GM21360 (cell line): ENCODE results near the gene LRP6.
"Not testable (repeated sequence)": the region's sequence is repeated elsewhere in the genome, so short reads cannot be mapped to it uniquely, and the experiment has no call there.

Source experiments
- ATAC-seq: cut with Tn5 transposase; IDR thresholded peaks from one replicate; pipeline ENCODE4 v1.9.1; 2021; ENCODE audit warnings: mild to moderate bottlenecking, moderate library complexity; ENCODE audit not compliant: unreplicated experiment

The LRP6 gene

DNA sequence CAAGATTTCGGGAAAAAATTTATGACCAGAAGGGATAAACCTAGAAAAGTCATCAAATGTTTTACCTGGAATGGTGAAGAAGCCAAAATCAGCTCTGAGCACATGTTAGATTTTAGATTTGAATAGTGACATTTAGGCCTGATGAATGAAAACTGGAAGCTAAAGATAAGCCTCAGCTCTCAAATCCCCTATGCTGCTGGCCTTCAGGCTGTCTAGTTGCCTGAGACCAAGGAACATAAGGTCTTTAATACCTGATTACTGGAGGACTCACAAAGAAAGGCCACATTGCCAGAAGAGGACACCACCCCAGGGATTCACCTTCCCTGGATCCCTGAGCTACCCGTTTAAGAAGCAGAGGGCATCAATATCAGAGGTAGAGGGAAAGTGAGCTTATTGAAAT, 139.5 kb downstream of the LRP6 start:
- ATAC-seq: no peak

DNA sequence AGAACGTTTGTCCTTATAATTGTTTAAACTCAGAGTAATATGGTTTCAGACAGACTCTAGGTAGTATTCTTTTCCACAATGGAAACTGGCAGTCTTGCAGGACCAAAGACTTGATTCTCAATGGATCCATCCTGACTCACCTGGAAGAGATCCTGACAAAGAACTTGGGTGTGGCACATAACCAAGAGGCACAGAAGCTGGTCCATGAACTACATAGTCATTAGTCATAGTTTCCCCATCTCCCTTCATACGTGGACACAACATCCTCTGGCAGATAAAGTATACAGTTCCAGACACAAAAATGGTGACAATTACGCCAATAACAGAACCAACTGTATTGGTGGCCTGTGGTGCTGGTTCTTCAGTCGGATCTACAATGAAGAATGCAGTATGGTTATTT, 140.3 kb downstream of the LRP6 start:
- no peak for ATAC-seq

DNA sequence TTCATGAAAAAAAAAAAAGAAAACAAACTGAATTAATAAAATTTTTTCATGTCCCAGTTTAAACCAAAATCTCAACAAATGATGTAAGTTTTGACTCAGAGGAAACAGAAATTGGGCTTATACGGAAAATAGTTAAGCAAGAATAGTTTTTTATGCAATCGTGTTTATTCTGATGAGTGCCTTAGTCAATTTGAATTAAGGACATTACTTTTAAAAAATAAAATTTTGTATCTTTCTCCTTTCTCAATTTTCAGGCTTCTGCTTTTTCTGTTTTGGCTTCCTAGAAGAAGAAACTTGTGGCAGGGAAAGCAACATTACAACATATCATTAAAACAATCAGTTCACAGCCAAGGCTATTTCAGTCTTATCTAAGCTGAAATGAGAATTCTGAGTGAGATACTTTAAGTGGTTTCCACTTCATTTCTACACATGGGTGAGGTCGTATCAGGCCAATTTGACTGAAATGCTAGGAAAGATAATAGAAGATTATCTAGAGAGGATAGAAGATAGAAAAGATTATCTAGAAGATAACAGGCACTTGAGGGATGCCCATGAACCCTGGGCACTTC, 143.7 kb downstream of the LRP6 start:
- no peak for ATAC-seq

DNA sequence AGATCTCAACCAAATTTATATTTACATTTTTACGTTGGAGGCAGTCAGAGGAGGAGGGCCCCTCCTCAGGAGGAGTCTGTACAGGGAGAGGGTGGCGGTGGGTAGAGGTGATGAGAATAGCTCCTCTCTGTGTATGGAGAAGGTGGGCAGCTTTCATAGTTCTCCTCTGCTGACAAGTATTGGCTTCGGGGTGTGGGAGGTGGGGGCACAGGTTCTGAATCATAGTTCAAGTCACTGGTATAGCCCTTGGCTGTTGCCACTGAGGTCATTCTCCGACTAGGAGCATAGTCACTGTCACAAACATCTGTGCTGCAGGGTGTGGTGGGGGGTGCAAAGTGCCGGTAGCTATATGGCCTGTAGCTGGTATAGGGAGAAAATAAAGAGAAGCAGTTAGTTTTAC, 145.8 kb downstream of the LRP6 start:
- no peak for ATAC-seq

DNA sequence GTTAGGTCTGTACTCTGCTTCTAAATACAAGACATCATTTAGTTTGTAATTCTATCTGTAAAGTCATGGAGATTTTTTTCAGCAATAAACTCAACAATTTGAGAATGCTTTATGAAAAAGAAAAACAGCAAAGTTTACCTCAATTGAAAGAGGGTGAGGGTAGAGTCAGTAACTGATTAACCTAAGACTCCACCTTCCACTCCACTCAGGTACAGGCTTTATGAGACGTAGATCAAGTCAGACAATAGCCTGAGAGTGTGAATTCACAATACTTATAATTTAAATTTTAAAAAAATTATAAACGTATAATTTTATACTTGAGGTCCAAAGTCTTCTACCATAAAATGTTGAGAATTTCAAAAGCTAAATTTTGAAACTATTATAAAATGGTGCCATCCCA, 150.2 kb downstream of the LRP6 start:
- ATAC-seq: no peak

DNA sequence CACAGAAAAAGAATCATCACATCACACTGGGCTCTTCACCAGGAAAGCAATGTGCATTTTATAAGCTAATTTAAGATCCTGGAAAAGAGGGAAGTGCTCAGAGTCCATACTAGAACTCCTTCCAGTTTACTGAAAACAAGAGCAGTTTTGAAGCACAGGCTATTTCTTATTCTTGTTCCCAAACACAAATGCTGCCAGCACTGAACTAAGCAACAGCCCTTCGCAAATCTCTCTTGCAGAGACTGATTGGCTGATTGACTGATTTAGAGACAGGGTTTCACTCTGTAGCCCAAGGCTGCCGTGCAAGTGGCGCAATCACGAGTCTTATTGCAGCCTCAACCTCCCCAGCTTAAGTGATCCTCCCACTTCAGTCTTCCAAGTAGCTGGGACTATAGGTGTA, 151.3 kb downstream of the LRP6 start:
- no peak for ATAC-seq

DNA sequence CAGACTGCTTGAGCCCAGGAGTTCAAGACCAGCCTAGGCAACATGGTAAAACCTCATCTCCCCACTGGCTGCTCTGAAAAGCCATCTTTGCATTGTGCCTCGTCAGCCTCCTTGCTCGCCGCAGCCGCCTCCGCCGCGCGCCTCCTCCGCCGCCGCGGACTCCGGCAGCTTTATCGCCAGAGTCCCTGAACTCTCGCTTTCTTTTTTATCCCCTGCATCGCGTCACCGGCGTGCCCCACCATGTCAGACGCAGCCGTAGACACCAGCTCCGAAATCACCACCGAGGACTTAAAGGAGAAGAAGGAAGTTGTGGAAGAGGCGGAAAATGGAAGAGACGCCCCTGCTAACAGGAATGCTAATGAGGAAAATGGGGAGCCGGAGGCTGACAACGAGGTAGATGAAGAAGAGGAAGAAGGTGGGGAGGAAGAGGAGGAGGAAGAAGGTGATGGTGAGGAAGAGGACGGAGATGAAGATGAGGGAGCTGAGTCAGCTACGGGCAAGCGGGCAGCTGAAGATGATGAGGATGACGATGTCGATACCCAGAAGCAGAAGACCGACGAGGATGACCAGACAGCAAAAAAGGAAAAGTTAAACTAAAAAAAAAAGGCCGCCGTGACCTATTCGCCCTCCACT, 155.8 kb downstream of the LRP6 start:
- ATAC-seq: not testable (repeated sequence)

DNA sequence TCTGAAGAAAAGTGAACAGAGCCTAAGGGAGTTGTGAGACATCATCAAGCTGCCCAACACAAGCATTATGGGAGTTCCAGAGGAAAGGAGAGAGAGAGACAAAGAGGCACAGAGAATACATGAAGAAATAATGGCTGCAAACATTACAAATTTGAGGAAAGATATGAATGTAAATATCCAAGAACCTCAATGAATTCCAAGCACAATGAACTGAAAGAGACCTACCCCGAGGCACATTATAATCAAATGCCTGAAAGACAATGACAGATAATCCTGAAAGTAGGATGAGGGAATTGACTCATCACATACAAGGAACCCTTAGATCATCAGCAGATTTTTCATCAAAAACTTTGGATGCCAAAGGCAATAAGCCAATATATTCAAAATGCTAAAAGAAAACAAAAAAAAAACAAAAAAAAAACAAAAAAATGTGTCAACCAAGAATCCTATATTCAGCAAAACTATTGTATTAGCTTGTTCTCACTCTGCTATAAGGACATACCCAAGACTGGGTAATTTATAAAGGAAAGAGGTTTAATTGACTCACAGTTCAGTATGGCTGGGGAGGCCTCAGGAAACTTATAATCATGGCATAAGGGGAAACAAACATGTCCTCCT, 158.3 kb downstream of the LRP6 start:
- no peak for ATAC-seq

DNA sequence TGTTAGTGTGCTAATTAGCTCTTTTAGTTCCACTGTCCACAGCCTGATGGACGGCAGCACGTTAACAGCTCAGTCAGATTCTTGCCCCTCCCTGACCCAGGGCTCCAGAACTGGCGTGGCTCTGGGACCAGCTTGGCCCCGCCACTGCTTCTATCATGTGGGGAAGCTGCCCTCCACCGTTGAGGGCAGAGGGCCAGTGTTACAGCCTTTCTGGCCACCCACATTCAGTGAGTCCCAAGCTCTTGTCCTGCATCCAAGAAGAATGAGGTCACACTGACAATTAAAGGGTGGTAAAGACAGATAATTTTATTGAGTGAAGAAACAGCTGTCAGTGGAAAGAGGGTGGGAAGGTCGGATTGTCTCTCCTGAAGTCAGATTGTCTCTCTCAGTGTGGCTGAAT, 159.2 kb downstream of the LRP6 start:
- ATAC-seq: no peak

DNA sequence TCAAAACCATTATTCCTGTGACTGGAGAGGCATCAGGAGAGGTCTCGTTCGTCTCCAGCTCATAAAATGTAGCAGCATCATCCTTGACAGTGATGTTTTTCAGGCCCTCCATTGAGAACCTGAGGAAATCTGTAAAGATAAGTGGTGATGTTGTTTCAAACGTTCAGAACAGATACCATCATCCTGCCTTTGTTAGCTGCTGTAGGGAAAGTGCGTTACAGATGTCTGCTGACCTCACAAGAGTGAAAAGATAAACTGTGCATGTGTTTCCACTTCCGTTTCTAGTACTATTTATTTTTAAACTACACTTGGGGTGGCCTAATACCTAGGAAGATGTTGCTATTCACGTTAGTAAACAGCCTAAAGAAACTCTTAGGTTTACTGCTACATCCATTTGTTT, 167.7 kb downstream of the LRP6 start:
- no peak for ATAC-seq

DNA sequence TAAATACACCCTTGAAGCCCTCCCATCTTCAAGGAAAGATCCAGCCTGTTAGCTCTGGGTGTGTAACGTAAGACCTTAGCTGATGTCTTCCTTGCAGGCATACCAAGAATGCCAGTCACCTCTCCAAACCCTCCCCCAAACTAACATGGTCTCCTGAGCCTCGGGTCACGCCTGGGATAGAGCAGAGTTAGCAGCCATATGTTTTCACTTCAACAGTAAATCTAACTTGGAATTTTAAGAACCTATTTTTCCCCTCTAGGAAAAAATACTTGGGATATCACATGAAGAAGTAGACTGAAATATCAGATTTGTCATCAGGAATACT, 168.2 kb downstream of the LRP6 start:
- no peak for ATAC-seq

DNA sequence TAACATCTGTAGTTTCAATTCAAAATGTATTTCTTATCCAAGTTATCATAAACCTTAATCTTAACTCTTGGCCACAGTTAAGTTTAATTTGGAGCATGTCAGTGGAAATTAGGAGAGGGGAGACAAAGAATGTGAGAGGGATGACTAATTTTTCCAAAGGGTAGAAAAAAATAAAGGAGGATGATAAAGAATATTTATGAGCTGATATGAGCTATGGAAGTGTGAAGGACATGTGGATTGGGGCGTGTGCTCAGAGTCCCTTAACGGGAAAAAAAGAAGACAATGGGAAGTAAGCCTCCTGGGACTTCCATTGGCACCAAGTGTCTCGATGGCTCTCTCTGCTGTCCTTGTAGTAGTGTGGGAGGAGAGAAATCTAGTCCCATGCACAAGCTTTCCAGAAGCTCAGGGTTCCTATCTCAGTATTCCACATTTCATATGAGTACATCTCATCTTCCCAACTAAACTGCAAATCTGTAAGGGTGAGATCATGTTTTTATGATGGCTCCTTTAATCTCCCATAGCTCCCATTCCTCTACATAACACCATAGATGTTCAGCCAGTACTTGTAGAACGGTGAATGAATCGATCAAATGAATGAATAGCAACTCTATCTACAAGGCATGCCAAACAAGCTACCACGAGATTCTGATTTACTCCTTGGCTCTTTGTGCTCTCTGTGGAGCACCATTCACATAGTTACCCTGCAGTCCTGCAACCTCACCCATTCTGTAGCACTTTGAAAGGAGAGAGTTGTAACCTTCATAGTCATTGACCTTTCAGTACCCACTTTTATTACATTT, 168.8 kb downstream of the LRP6 start:
- ATAC-seq: no peak

DNA sequence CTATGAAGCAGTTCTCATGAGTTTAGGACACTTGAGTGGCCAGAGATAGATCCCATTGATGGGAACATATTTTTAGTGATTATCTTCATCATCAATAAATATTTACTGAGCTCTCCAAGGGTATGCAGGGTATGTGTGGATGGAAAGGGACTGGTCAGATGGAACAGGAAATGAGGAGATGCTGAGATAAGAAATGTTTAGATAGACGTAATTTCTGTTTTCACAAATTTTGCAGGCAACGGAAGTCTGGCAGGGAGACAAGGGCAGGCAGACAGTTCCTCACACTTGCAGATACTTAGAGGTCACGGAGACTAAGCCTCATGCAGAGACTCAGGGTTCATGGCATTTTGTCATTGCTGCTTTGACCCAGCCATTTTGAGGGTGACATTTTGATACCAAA, 171.8 kb downstream of the LRP6 start:
- no peak for ATAC-seq

DNA sequence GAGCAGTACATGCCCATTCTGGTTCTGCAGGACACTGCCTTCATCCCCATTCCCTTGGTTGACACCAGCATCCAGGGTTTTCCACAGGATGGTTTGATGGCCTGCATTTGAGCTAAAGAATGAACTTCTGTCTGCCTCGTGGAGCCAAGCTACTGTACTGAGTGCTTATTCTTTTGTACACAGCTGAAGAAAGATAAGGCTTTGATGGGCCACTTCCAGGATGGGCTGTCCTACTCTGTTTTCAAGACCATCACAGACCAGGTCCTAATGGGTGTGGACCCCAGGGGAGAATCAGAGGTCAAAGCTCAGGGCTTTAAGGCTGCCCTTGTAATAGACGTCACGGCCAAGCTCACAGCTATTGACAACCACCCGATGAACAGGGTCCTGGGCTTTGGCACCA, 172.4 kb downstream of the LRP6 start:
- no peak for ATAC-seq

DNA sequence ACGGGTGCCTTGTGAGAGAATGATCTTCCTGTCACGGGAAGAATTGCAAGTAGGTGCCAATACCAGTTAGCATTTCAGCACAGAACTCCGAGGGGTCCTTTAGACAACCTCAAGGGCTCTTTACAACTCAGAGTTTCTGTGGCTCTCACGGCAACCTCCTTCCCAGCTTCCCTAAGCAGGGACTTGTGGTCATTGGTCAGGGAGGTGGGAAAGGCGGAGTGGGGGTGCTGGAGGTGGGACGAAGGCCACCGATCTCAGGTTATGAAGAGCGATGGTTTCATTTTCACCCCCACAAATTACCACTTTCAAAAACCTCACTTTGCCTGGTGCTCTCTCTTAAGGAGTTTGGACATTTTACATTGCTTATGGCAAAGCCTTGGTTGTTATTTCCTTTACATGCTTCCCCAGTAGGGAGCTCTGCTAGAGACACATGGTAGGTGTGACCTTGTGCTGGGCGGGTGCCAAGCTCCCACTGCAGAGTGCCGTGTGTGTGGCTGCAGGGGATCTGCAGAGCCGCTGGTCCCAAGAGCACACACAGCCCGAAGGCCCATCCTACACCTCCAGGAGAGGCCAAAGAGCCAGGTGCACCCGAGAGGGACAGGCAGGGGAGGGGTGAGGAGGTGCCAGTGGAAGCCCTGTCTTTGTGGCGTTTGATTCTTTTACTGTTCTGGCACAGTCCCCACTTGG, 174.7 kb downstream of the LRP6 start:
- ATAC-seq: no peak

DNA sequence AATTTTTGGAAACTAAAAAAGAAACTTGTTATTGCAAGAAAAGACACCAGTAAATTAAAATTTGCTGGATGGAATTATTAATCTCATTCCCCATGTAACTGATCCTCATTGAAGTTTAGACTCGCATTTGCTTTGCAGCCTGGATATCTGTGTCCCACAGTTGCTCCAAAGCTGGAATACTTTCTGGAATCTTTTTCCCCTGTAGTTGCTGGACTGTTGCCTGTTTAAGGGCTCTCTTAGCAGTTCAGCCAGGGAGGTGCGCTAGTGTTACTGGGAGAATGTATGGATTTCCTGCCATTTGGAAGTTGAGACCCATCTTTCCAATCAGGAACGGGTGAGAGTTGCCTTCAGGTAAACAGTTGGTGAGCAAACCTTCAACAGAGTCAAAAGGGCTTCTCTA, 175.8 kb downstream of the LRP6 start:
- no peak for ATAC-seq

DNA sequence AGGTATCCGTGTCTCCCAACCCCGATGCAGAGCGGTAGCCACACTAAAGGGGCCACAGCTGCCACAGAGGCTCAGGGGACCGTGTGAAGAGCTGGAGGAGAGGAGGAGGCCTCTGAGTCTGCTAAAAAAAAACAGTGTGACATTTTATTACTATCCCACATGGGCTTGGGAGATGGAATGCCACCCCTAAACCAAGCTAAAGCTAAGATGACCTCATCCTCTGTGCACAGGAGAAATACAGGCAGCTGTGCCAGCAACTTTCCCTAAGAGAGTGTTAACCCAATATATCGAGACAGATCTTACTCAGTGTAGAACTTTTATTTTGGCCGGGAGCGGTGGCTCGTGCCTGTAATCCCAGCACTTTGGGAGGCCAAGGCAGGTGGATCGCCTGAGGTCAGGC, 178.1 kb downstream of the LRP6 start:
- no peak for ATAC-seq

DNA sequence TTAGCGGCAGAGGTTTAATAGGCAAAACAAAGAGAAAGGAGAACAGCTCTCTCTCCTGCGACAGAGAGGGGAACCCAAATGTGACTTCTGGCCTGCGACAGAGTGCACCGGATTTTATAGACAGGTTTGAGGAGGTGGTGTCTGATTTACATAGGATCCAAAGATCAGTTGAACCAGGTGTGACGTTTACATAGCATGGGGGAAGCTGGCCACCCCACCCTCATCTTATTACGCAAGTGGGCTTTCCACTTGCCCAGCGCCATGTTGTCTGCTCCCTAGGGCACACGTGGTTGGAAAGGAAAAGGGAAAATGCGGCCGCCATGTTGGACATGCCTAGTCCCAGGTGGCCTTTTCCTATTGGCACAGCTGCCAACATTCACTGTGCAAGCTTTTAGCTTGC, 178.7 kb downstream of the LRP6 start:
- ATAC-seq: no peak

DNA sequence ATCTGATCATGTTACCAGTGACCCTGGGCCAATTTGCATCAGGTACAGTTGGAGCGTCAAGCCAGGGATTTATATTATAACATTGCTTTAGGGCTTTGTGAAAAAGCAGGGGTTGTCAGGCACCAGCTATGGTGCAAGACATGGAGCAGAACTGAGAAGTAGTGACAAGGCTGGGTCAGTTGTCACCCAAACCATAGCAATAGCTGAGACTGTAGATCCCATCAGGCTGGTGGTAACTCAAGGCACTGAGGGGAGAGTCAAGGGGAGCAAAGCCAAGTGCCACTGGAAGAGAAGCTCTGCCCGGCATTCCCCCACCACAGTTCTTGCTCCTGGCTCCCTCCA, 179.2 kb downstream of the LRP6 start:
- ATAC-seq: no peak

DNA sequence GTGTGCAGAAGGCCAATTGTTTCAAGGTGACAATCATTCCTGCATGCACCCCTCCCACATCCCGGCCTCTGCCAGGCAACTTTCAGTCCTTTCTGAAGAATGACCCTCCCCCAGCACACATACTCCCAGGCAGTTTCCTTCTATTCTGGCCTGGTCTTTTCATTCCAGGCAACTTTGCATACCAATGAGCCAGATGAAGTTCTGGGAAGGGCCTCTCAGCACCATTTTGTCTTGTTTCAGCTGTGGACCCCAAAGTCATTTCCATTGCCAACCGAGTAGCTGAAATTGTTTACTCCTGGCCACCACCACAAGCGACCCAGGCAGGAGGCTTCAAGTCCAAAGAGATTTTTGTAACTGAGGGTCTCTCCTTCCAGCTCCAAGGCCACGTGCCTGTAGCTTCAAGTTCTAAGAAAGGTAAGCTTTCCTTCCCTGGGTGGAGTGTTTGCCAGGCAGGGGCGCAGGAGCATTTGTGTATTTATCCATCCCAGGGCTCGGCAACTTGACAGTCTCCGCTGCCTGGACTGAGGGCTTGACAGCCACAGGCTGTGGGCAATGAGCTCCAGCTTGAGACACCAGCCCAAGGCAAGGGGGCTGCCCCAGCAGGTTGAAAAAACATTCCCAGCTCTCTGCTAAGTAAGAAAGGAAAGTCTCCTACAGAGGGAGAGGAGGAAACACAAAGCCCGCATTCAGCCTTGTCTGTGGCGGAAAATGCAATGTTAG, 179.7 kb downstream of the LRP6 start:
- ATAC-seq: no peak

DNA sequence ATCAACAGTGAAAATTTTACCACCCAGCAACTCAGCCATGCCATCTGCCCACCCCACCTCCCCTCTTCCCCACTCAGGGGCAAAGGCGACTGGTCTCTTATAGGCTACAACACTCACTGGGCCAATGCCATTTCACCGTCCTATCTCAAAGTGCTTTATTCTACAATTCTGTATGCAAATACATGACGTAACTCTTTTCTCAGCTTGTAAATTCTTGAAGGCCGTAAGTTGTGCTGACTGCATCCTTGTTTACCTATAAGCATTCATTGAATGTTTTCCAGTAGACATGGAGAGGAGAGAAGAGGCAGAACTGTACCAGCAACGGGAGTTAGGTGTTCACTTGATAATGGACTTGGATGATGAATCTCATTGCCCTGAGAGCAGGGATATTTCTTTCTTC, 180.5 kb downstream of the LRP6 start:
- no peak for ATAC-seq
